Epithelial cell of prostate (primary cell): ENCODE measurements around the gene CHCHD3.
A peak's percentile ranks its signal among the peaks of the same experiment; 100 is the strongest.

Experiments used
- DNase-seq: peaks from one replicate; pipeline ENCODE4 v3.0.0-alpha.2; 2011; ENCODE audit warnings: low read depth, low spot score
- H3K27ac ChIP-seq: fragments of 450-650 bp; 2 replicates; pipeline ENCODE4 v1.5.1; 2017; ENCODE audit warnings: mild to moderate bottlenecking

The CHCHD3 gene

GRCh38 chr7:132878204-132878919, 203.5 kb downstream of the CHCHD3 start:
- DNase-seq = peak; percentile 18
- peak overlapping the region; percentile 33 for H3K27ac ChIP-seq

- H3K27ac ChIP-seq = no peak overlapping the region
- no peak for DNase-seq
Observed at GRCh38 chr7:132877573-132877972, 204.3 kb downstream of the CHCHD3 start.

- DNase-seq = no peak
- H3K27ac ChIP-seq = no peak overlapping the region
Observed at GRCh38 chr7:132876576-132876975, 205.3 kb downstream of the CHCHD3 start.

- H3K27ac ChIP-seq = no peak overlapping the region
- DNase-seq = no peak
Observed at GRCh38 chr7:132872034-132872433, 209.9 kb downstream of the CHCHD3 start.

GRCh38 chr7:132871419-132871818, 210.5 kb downstream of the CHCHD3 start:
- no peak for DNase-seq
- H3K27ac ChIP-seq = no peak overlapping the region

GRCh38 chr7:132869166-132869861, 212.6 kb downstream of the CHCHD3 start:
- no peak overlapping the region for H3K27ac ChIP-seq
- no peak for DNase-seq

GRCh38 chr7:132866551-132866950, 215.3 kb downstream of the CHCHD3 start:
- no peak for DNase-seq
- H3K27ac ChIP-seq = no peak overlapping the region

- H3K27ac ChIP-seq = no peak overlapping the region
- no peak for DNase-seq
Observed at GRCh38 chr7:132866144-132866531, 215.8 kb downstream of the CHCHD3 start.

- H3K27ac ChIP-seq = no peak overlapping the region
- DNase-seq = no peak
Observed at GRCh38 chr7:132865366-132866143, 216.3 kb downstream of the CHCHD3 start.

- DNase-seq = no peak
- no peak overlapping the region for H3K27ac ChIP-seq
Observed at GRCh38 chr7:132861940-132862554, 219.8 kb downstream of the CHCHD3 start.

- H3K27ac ChIP-seq = no peak overlapping the region
- DNase-seq = no peak
Observed at GRCh38 chr7:132861424-132861823, 220.5 kb downstream of the CHCHD3 start.

GRCh38 chr7:132859199-132859598, 222.7 kb downstream of the CHCHD3 start:
- no peak for DNase-seq
- no peak overlapping the region for H3K27ac ChIP-seq

- no peak overlapping the region for H3K27ac ChIP-seq
- DNase-seq = no peak
Observed at GRCh38 chr7:132858760-132859159, 223.1 kb downstream of the CHCHD3 start.

GRCh38 chr7:132858251-132858650, 223.6 kb downstream of the CHCHD3 start:
- H3K27ac ChIP-seq = no peak overlapping the region
- no peak for DNase-seq

- no peak for DNase-seq
- H3K27ac ChIP-seq = no peak overlapping the region
Observed at GRCh38 chr7:132857703-132858102, 224.2 kb downstream of the CHCHD3 start.

- no peak for DNase-seq
- no peak overlapping the region for H3K27ac ChIP-seq
Observed at GRCh38 chr7:132857031-132857430, 224.9 kb downstream of the CHCHD3 start.

- no peak overlapping the region for H3K27ac ChIP-seq
- no peak for DNase-seq
Observed at GRCh38 chr7:132856416-132856815, 225.5 kb downstream of the CHCHD3 start.

GRCh38 chr7:132855901-132856300, 226.0 kb downstream of the CHCHD3 start:
- DNase-seq = no peak
- H3K27ac ChIP-seq = no peak overlapping the region

GRCh38 chr7:132854238-132854637, 227.7 kb downstream of the CHCHD3 start:
- DNase-seq = no peak
- H3K27ac ChIP-seq = no peak overlapping the region

GRCh38 chr7:132847376-132847775, 234.5 kb downstream of the CHCHD3 start:
- no peak for DNase-seq
- H3K27ac ChIP-seq = no peak overlapping the region

GRCh38 chr7:132846086-132846485, 235.8 kb downstream of the CHCHD3 start:
- H3K27ac ChIP-seq = no peak overlapping the region
- DNase-seq = no peak
